Measurements from ENCODE around the gene PKMYT1. TPM values are rescaled to one million over a fixed set of nuclear protein-coding genes. Genes with fewer than 3 reads are reported as not detected.
A peak's percentile ranks its signal among the peaks of the same experiment; 100 is the strongest.

The PKMYT1 gene
- total and polyA plus RNA-seq, 9 of the 15 experiments (the other 6 are each of a cell fraction or from before 2014, with no cell fraction given), result 8.7 to 201 (median 37.8) TPM

GRCh38 chr16:3022208-3022683 lies 42.0 kb upstream of the PKMYT1 start (continued):
- no peak for TF ChIP-seq ERF (CRISPR knock-in tag; IDR thresholded peaks at IDR 0.05)
- no peak for TF ChIP-seq MAX (CRISPR knock-in tag; IDR thresholded peaks at IDR 0.05)
- TF ChIP-seq WHSC1 (IDR thresholded peaks at IDR 0.05; ENCODE audit: low read length), result no peak
- TF ChIP-seq CTCF (IDR thresholded peaks at IDR 0.05 in 2 of 3, conservative IDR thresholded peaks at IDR 0.05 in 1 of 3; ENCODE audit: insufficient read depth in 2 of 3, low read depth in 1 of 3, low read length in 3 of 3), result no peak
- TF ChIP-seq ID3 (CRISPR knock-in tag; IDR thresholded peaks at IDR 0.05), result no peak
- TF ChIP-seq ID3 (tag; IDR thresholded peaks at IDR 0.05), result no peak
- peak; percentile 78 for TF ChIP-seq FOS (IDR thresholded peaks at IDR 0.05; ENCODE audit: extremely low read depth, insufficient read length)
- TF ChIP-seq JUND (IDR thresholded peaks at IDR 0.05; ENCODE audit: borderline replicate concordance, low read depth, low read length), result peak; percentile 99
- peak; percentile 95; the same call in 1 of the 3 replicates for TF ChIP-seq JUND (tag; IDR thresholded peaks at IDR 0.05; ENCODE audit: borderline replicate concordance, low read depth, low read length)
- no peak for TF ChIP-seq ZNF445 (CRISPR knock-in tag; IDR thresholded peaks at IDR 0.05; ENCODE audit: low read depth)
- TF ChIP-seq RCOR1 (IDR thresholded peaks at IDR 0.05; ENCODE audit: borderline replicate concordance in 1 of 2, low read depth in 2 of 2, low read length in 2 of 2), result 0 out of 4 replicates have a peak, but pooled peaks of 1 of the 2 experiments have one; percentile 46
- no peak for TF ChIP-seq KDM5B (IDR thresholded peaks at IDR 0.05; ENCODE audit: insufficient replicate concordance, low read depth, low read length)
- peak; percentile 85 for TF ChIP-seq ARID1B (IDR thresholded peaks at IDR 0.05)
- TF ChIP-seq ZNF24 (IDR thresholded peaks at IDR 0.05), result no peak
- no peak for TF ChIP-seq GATA2 (CRISPR knock-in tag; IDR thresholded peaks at IDR 0.05)
- no peak for TF ChIP-seq ZC3H8 (IDR thresholded peaks at IDR 0.05)
- peak; percentile 49; the same call in 1 of the 2 replicates for TF ChIP-seq EP300 (IDR thresholded peaks at IDR 0.05; ENCODE audit: low read length)
- TF ChIP-seq ZNF395 (CRISPR knock-in tag; IDR thresholded peaks at IDR 0.05), result 0 out of 2 replicates have a peak, but pooled peaks have one; percentile 12
- TF ChIP-seq SIN3A (IDR thresholded peaks at IDR 0.05; ENCODE audit: borderline replicate concordance in 2 of 2, control insufficient read depth in 1 of 2, low read depth in 2 of 2, low read length in 2 of 2), result peak in 1 of 2 experiments; percentile 53; a peak in 1 of 4 replicates
- no peak for TF ChIP-seq SPI1 (IDR thresholded peaks at IDR 0.05; ENCODE audit: borderline replicate concordance, low read depth, low read length)
- TF ChIP-seq CGGBP1 (CRISPR knock-in tag; IDR thresholded peaks at IDR 0.05), result no peak
- no peak for TF ChIP-seq HNRNPLL (IDR thresholded peaks at IDR 0.05; ENCODE audit: low read depth, low read length, poor library complexity, severe bottlenecking)
- TF ChIP-seq SREBF1 (IDR thresholded peaks at IDR 0.05; ENCODE audit: borderline replicate concordance, low read depth, low read length), result no peak
- TF ChIP-seq MED1 (CRISPR knock-in tag; IDR thresholded peaks at IDR 0.05; ENCODE audit: borderline replicate concordance), result no peak
